GM23338 (cell line): Measurements from ENCODE around the gene OGT. TPM values are rescaled to one million over a fixed set of nuclear protein-coding genes. Genes with fewer than 3 reads are reported as not detected.

Experiments
- ATAC-seq: fragments of 200-7000 bp; cut with Tn5 transposase; 3 replicates; pipeline ENCODE4 v1.9.1; 2020
- DNase-seq: peaks from one replicate; pipeline ENCODE4 v3.0.0-alpha.2; 2015; ENCODE audit warnings: low spot score
- H2AFZ ChIP-seq: fragments of 200-600 bp; sonication (generic); 2 replicates; pipeline ENCODE4 v1.8.0; 2016; ENCODE audit warnings: antibody characterized with exemption, mild to moderate bottlenecking, moderate library complexity
- H3F3A ChIP-seq: fragments of 200-600 bp; sonication (generic); replicated peaks from 2 replicates; pipeline ENCODE4 v1.8.0; 2017; ENCODE audit warnings: antibody characterized with exemption, mixed run types, low read depth
- H3K27ac ChIP-seq: fragments of 200-600 bp; sonication (generic); 2 replicates; pipeline ENCODE4 v1.6.1; 2016; ENCODE audit warnings: low read depth
- H3K27me3 ChIP-seq: fragments of 200-600 bp; sonication (generic); 2 replicates; pipeline ENCODE4 v1.8.0; 2016; ENCODE audit warnings: mild to moderate bottlenecking, mixed run types, moderate library complexity; ENCODE audit not compliant: insufficient read depth
- H3K36me3 ChIP-seq: fragments of 200-600 bp; sonication (generic); 2 replicates; pipeline ENCODE4 v1.8.0; 2016; ENCODE audit warnings: mild to moderate bottlenecking; ENCODE audit not compliant: insufficient read depth
- H3K4me1 ChIP-seq: fragments of 200-600 bp; sonication (generic); 2 replicates; pipeline ENCODE4 v1.8.0; 2016; ENCODE audit warnings: mild to moderate bottlenecking, moderate library complexity; ENCODE audit not compliant: insufficient read depth
- H3K4me2 ChIP-seq: fragments of 200-600 bp; sonication (generic); 2 replicates; pipeline ENCODE4 v1.7.1; 2017; ENCODE audit warnings: mixed run types
- H3K4me3 ChIP-seq: fragments of 200-600 bp; sonication (generic); 2 replicates; pipeline ENCODE4 v1.6.1; 2016; ENCODE audit warnings: mixed run types
- H3K79me2 ChIP-seq: fragments of 200-600 bp; sonication (generic); replicated peaks from 2 replicates; pipeline ENCODE4 v1.8.0; 2017; ENCODE audit warnings: mild to moderate bottlenecking; ENCODE audit not compliant: insufficient read depth
- H3K9me2 ChIP-seq: fragments of 200-600 bp; sonication (generic); 2 replicates; pipeline ENCODE4 v1.8.0; 2017; ENCODE audit not compliant: insufficient read depth
- H4K20me1 ChIP-seq: fragments of 200-600 bp; sonication (generic); replicated peaks from 2 replicates; pipeline ENCODE4 v1.8.0; 2017; ENCODE audit warnings: mild to moderate bottlenecking; ENCODE audit not compliant: insufficient read depth
- H3K27ac Mint-ChIP-seq: 2 replicates; pipeline ENCODE4 v1.8.0; 2020; ENCODE audit warnings: inconsistent platforms, mild to moderate bottlenecking, moderate library complexity, mixed read lengths
- H3K27me3 Mint-ChIP-seq: 3 replicates; pipeline ENCODE4 v1.8.0; 2022; ENCODE audit warnings: low read depth, mild to moderate bottlenecking, moderate library complexity, mixed read lengths, inconsistent platforms; ENCODE audit not compliant: insufficient read depth, poor library complexity
- H3K36me3 Mint-ChIP-seq: 3 replicates; pipeline ENCODE4 v1.8.0; 2021; ENCODE audit warnings: low read depth, mild to moderate bottlenecking, inconsistent platforms, moderate library complexity, mixed read lengths
- H3K4me1 Mint-ChIP-seq: 3 replicates; pipeline ENCODE4 v1.8.0; 2020; ENCODE audit warnings: mild to moderate bottlenecking, inconsistent platforms, mixed read lengths
- H3K4me3 Mint-ChIP-seq: 3 replicates; pipeline ENCODE4 v1.8.0; 2021; ENCODE audit warnings: moderate library complexity, mild to moderate bottlenecking, inconsistent platforms, mixed read lengths
- H3K9me3 Mint-ChIP-seq: 3 replicates; pipeline ENCODE4 v1.8.0; 2020; ENCODE audit warnings: moderate library complexity, mild to moderate bottlenecking, inconsistent platforms, mixed read lengths
- CREB1 ChIP-seq: fragments of 250-450 bp; sonication (Bioruptor Pico); IDR thresholded peaks from 2 replicates; pipeline ENCODE4 v1.5.0; 2020; ENCODE audit warnings: low read depth, mild to moderate bottlenecking, moderate library complexity
- CTCF ChIP-seq, 2 experiments: fragments of 200-600 bp in 1 of 2; sonication (generic) in 1 of 2; conservative IDR thresholded peaks; 2 replicates each; pipeline versions ENCODE4 v1.5.1 to v1.6.1; 2016 to 2017; ENCODE audit warnings: antibody characterized with exemption in 2 of 2, low read depth in 2 of 2, mild to moderate bottlenecking in 2 of 2, moderate library complexity in 1 of 2
- ETS1 ChIP-seq: IDR thresholded peaks from 2 replicates; pipeline ENCODE4 v1.6.1; 2016; ENCODE audit warnings: antibody characterized with exemption
- EZH2 ChIP-seq: fragments of 200-600 bp; sonication (generic); IDR thresholded peaks from one replicate; pipeline ENCODE4 v1.8.0; 2017; ENCODE audit warnings: antibody characterized with exemption, mild to moderate bottlenecking, low read depth; ENCODE audit not compliant: unreplicated experiment
- EZH2phosphoT487 ChIP-seq: fragments of 200-600 bp; sonication (generic); IDR thresholded peaks from one replicate; pipeline ENCODE4 v1.8.1; 2018; ENCODE audit warnings: antibody characterized with exemption; ENCODE audit not compliant: unreplicated experiment
- JUNB ChIP-seq: IDR thresholded peaks from one replicate; pipeline ENCODE4 v1.6.1; 2016; ENCODE audit warnings: antibody characterized with exemption; ENCODE audit not compliant: unreplicated experiment
- NANOG ChIP-seq: IDR thresholded peaks from 2 replicates; pipeline ENCODE4 v1.6.1; 2016; ENCODE audit warnings: antibody characterized with exemption, borderline replicate concordance
- POLR2AphosphoS5 ChIP-seq: IDR thresholded peaks from 2 replicates; pipeline ENCODE4 v1.6.1; 2016; ENCODE audit warnings: antibody characterized with exemption, low read depth
- REST ChIP-seq: IDR thresholded peaks from one replicate; pipeline ENCODE4 v1.6.1; 2018; ENCODE audit warnings: antibody characterized with exemption; ENCODE audit not compliant: unreplicated experiment
- STAT1 ChIP-seq: IDR thresholded peaks from one replicate; pipeline ENCODE4 v1.6.1; 2016; ENCODE audit warnings: antibody characterized with exemption; ENCODE audit not compliant: unreplicated experiment
- ZNF114 ChIP-seq: fragments of 250-450 bp; sonication (Bioruptor Pico); IDR thresholded peaks from 2 replicates; pipeline ENCODE4 v1.5.0; 2020; ENCODE audit warnings: mild to moderate bottlenecking, moderate library complexity
- ZNF331 ChIP-seq: fragments of 250-450 bp; sonication (Bioruptor Pico); IDR thresholded peaks from 2 replicates; pipeline ENCODE4 v1.5.0; 2020; ENCODE audit warnings: low read depth, mild to moderate bottlenecking, moderate library complexity
- polyA plus RNA-seq: library from polyadenylated mRNA; unstranded; fragments of >200 nt; fragmentation: Nextera tagmentation; extraction: Ambion mirVana; gene quantifications from 2 replicates; pipeline ENCODE4 v1.2.1, GENCODE V29; 2016
- total RNA-seq: library from RNA; depleted of rRNA; stranded (reverse); fragments of >200 nt; shearing (Covaris generic); gene quantifications from 2 replicates; pipeline ENCODE4 v1.2.3, GENCODE V29; 2014

Gene OGT
- total and polyA plus RNA-seq, 2 experiments from 2014 or later: 43.3 to 163 TPM

- Histone ChIP-seq H3K36me3 (peaks cover 17% of the 10 kb centered on the region; the same call in 1 of the 2 replicates), H3F3A (no peaks in the 10 kb centered on the region), H3K27me3 (no peaks in the 10 kb centered on the region), H3K4me1 (peaks cover 12% of the 10 kb centered on the region), H3K4me2 (no peak overlapping the region), H3K4me3 (no peak overlapping the region), H4K20me1 (peaks cover 15% of the 10 kb centered on the region; the same call in 1 of the 2 replicates), H2AFZ (no peak overlapping the region), H3K79me2 (peaks cover 75% of the 10 kb centered on the region), H3K27ac (no peak overlapping the region), H3K9me2 (no peaks in the 10 kb centered on the region)
- ATAC-seq (peak; percentile 63), DNase-seq (peak; percentile 38)
- Mint-ChIP-seq H3K4me1 (peaks cover 23% of the 10 kb centered on the region; the same call in 2 of the 3 replicates), H3K27me3 (peaks cover 4% of the 10 kb centered on the region), H3K4me3 (no peak overlapping the region), H3K36me3 (peaks cover 61% of the 10 kb centered on the region), H3K27ac (no peak overlapping the region), H3K9me3 (no peaks in the 10 kb centered on the region)
- TF ChIP-seq CTCF (conservative IDR thresholded peaks at IDR 0.05; ENCODE audit: low read depth in 2 of 2): peak; percentile 19 to 40; a peak in 2 of 4 replicates
- no peak for TF ChIP-seq ZNF114 (CRISPR knock-in tag)
- TF ChIP-seq ETS1: no peak
Measured at GRCh38 chrX:71547339-71547738, 14.4 kb downstream of the OGT start.

- no peak overlapping the region for H3K27ac ChIP-seq
- H3K4me2 ChIP-seq: no peak overlapping the region
- no peak overlapping the region for H3K4me3 ChIP-seq
- H3K9me2 ChIP-seq: no peaks in the 10 kb centered on the region
- Mint-ChIP-seq H3K4me1 (peaks cover 11% of the 10 kb centered on the region; the same call in 2 of the 3 replicates), H3K27me3 (peaks cover 4% of the 10 kb centered on the region), H3K36me3 (peaks cover 58% of the 10 kb centered on the region), H3K9me3 (no peaks in the 10 kb centered on the region), H3K4me3 (no peak overlapping the region), H3K27ac (no peak overlapping the region)
- no peaks in the 10 kb centered on the region for H3K27me3 ChIP-seq
- 0 out of 2 replicates have a peak, but pooled peaks cover 6% of the 10 kb centered on the region for H4K20me1 ChIP-seq
- H3K79me2 ChIP-seq: peaks cover 57% of the 10 kb centered on the region
- H3F3A ChIP-seq: no peaks in the 10 kb centered on the region
- H2AFZ ChIP-seq: no peak overlapping the region
- no peak for ATAC-seq
- peaks cover 19% of the 10 kb centered on the region; the same call in 1 of the 2 replicates for H3K36me3 ChIP-seq
- peaks cover 12% of the 10 kb centered on the region for H3K4me1 ChIP-seq
- no peak for DNase-seq
- no peak for TF ChIP-seq ETS1
- TF ChIP-seq POLR2AphosphoS5: no peak
- TF ChIP-seq ZNF331 (CRISPR knock-in tag): no peak
- TF ChIP-seq REST: no peak
- TF ChIP-seq JUNB: no peak
- no peak for TF ChIP-seq CREB1 (CRISPR knock-in tag)
- TF ChIP-seq STAT1: no peak
- TF ChIP-seq ZNF114 (CRISPR knock-in tag): no peak
- TF ChIP-seq NANOG: no peak
- TF ChIP-seq EZH2phosphoT487: no peak
- no peak for TF ChIP-seq EZH2
Measured at GRCh38 chrX:71549986-71550385, 17.1 kb downstream of the OGT start.
